Natural killer cell treated with Interleukin-12 subunit alpha and Interleukin-12 subunit beta and Interleukin-15 and Interleukin-18, amount 100 ng/mL, for 72 hours (primary cell): ENCODE measurements around the gene ARHGAP18. TPM values are rescaled to one million over a fixed set of nuclear protein-coding genes. Genes with fewer than 3 reads are reported as not detected.

ENCODE experiments used
- ATAC-seq, 2 donors: fragments of 150-1000 bp; cut with Tn5 transposase in 1 of 2; sonication (Bioruptor Pico), chemical (Tn5 transposase) in 1 of 2; 2 replicates each; pipeline ENCODE4 v1.10.0; 2021
- DNase-seq: peaks from one replicate; pipeline ENCODE4 v3.0.0; 2022; ENCODE audit warnings: low spot score
- H3K27ac Mint-ChIP-seq, 2 donors: 1 replicate in 1 of 2; 2 replicates in 1 of 2; pipeline ENCODE4 v1.8.0; 2022; ENCODE audit warnings: mixed read lengths in 2 of 2, mild to moderate bottlenecking in 1 of 2, moderate library complexity in 1 of 2
- H3K27me3 Mint-ChIP-seq, 2 donors: 1 replicate in 1 of 2; 2 replicates in 1 of 2; pipeline ENCODE4 v1.8.0; 2022; ENCODE audit warnings: mixed read lengths in 2 of 2
- H3K36me3 Mint-ChIP-seq: one replicate; pipeline ENCODE4 v1.8.0; 2022; ENCODE audit warnings: mixed read lengths
- H3K4me1 Mint-ChIP-seq, 2 donors: 1 replicate in 1 of 2; 2 replicates in 1 of 2; pipeline ENCODE4 v1.8.0; 2022; ENCODE audit warnings: low read depth in 2 of 2, mixed read lengths in 2 of 2, mild to moderate bottlenecking in 1 of 2
- H3K4me3 Mint-ChIP-seq: one replicate; pipeline ENCODE4 v1.8.0; 2022; ENCODE audit warnings: mixed read lengths
- H3K9me3 Mint-ChIP-seq: 2 replicates; pipeline ENCODE4 v1.8.0; 2022; ENCODE audit warnings: mixed read lengths
- total RNA-seq, 2 donors: library from RNA; stranded (reverse); gene quantifications; one replicate each; pipeline ENCODE4 v1.2.3, GENCODE V29; 2022

Gene ARHGAP18
- total RNA-seq, 2 donors from 2014 or later, result 10.4 to 14.3 TPM

DNA sequence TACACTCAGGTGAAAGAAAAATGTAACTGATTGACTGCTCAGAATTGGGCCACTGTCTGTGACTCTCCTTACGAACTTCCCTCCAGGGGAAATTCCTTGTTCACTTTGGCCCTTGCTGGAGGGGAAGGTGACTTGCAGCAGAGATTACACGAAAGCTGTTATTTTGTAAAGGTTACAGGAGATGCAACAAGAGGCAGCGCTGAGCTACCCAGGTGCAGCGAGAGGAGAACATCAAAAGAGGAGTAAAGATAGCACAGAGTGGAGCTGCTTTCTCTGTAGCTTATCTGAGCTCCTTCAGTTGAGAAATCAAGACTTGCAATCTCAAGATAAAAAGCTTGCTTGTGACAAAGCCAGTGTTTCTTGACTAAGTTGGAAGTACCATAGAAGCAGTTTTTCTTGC is 144.6 kb downstream of the ARHGAP18 start:
- Mint-ChIP-seq H3K36me3 (peaks cover 6% of the 10 kb centered on the region), H3K4me1 (no peaks in the 10 kb centered on the region), H3K9me3 (no peaks in the 10 kb centered on the region), H3K27me3 (peaks cover 0 to 4% of the 10 kb centered on the region in 2 donors), H3K27ac (no peak overlapping the region), H3K4me3 (no peak overlapping the region)
- DNase-seq (no peak), ATAC-seq (no peak)

- Mint-ChIP-seq H3K27me3 (peaks cover 0 to under 1% of the 10 kb centered on the region in 2 donors), H3K27ac (no peak overlapping the region), H3K9me3 (no peaks in the 10 kb centered on the region), H3K4me3 (no peak overlapping the region), H3K4me1 (no peaks in the 10 kb centered on the region), H3K36me3 (no peaks in the 10 kb centered on the region)
- ATAC-seq, result no peak
- DNase-seq, result no peak
Observed at GRCh38 chr6:129558248-129558647, 151.7 kb downstream of the ARHGAP18 start.

DNA sequence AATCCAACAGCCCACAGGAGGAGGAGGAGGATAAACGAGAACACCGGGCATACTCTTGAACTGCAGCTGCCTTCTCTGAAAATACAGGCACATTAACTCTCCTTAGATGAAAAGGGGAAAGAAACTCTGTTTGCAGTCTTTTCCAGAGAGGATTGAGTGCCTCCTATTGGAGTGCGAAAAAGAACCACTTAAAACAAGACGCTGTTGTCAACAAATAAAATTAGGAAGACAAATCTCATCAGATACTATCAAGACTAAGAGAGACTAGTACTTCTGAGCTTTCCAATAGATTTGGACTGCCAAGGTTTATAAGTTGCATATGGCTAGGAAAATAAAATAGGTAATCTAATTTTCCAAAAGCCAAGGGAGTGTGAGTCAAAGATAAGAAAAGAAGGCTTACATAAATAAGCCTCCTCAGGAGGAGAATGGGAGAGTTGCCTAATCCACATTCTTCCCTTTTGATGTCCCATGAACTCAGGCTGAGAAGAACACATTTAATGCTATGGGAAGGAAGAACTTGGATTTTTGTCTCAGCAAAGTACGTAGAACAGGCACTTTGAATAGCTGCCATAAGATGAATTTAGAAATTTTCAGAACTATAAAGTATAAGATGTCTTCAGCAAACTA is 154.7 kb downstream of the ARHGAP18 start:
- DNase-seq (no peak), ATAC-seq (no peak)
- Mint-ChIP-seq H3K9me3 (no peaks in the 10 kb centered on the region), H3K27ac (no peak overlapping the region), H3K4me3 (no peak overlapping the region), H3K27me3 (peaks cover 0 to 10% of the 10 kb centered on the region in 2 donors), H3K36me3 (no peaks in the 10 kb centered on the region), H3K4me1 (no peaks in the 10 kb centered on the region)

DNA sequence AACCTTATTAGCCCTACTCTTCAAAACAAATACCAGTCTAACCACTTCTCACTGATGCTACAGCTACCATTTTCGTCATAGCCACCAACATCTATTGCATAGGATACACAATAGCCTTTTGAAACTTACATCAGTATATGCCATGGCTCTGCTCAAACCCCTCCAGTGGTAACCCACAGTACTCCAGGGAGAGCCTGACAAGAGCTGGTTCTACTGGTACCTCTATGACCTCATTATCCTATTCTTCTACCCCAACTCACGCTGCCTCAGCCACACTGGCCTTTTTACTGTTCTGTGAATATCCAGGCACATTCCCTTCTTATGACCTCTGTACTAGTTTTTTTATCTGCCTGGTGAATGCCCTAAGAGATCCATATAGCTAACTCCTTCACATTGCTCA is 157.6 kb downstream of the ARHGAP18 start:
- peaks cover 0 to 10% of the 10 kb centered on the region in 2 donors for H3K27me3 Mint-ChIP-seq
- H3K27ac Mint-ChIP-seq, result no peak overlapping the region
- ATAC-seq, result no peak
- no peak for DNase-seq
- H3K4me3 Mint-ChIP-seq, result no peak overlapping the region
- no peaks in the 10 kb centered on the region for H3K4me1 Mint-ChIP-seq
- no peaks in the 10 kb centered on the region for H3K9me3 Mint-ChIP-seq
- no peaks in the 10 kb centered on the region for H3K36me3 Mint-ChIP-seq

DNA sequence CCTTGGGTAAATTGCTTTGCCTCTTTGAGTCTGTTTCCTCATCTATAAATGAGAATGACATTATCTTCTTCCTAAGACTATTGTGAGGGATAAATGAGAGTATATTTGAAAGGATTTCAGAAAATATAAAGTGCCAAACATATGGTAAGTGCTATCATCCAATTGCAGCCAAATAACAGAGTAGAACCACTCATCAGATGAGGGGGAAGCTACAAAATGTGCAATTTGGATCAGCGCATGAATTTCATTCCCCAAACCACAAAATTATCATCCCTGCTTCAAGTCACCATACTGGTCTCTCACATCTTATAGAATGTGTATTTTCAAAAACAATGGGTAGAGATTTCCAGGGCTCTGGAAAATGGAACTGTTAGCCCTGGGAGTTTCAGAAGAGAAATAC is 158.5 kb downstream of the ARHGAP18 start:
- Mint-ChIP-seq H3K4me3 (no peak overlapping the region), H3K27me3 (peaks cover 0 to 10% of the 10 kb centered on the region in 2 donors), H3K4me1 (no peaks in the 10 kb centered on the region), H3K27ac (no peak overlapping the region), H3K9me3 (no peaks in the 10 kb centered on the region), H3K36me3 (no peaks in the 10 kb centered on the region)
- no peak for ATAC-seq
- no peak for DNase-seq

- no peak for ATAC-seq
- H3K36me3 Mint-ChIP-seq, result no peaks in the 10 kb centered on the region
Observed at GRCh38 chr6:129546702-129547101, 163.3 kb downstream of the ARHGAP18 start.

GRCh38 chr6:129544892-129545612 is 164.9 kb downstream of the ARHGAP18 start:
- no peak for ATAC-seq
- H3K36me3 Mint-ChIP-seq, result no peaks in the 10 kb centered on the region
- no peaks in the 10 kb centered on the region for H3K4me1 Mint-ChIP-seq
- H3K9me3 Mint-ChIP-seq, result no peaks in the 10 kb centered on the region
- no peak overlapping the region for H3K4me3 Mint-ChIP-seq
- DNase-seq, result no peak
- H3K27me3 Mint-ChIP-seq, result peaks cover 0 to 4% of the 10 kb centered on the region in 2 donors
- H3K27ac Mint-ChIP-seq, result no peak overlapping the region

More at GRCh38 chr6:129546702-129547101, 163.3 kb downstream of the ARHGAP18 start:
- Mint-ChIP-seq H3K27ac (no peak overlapping the region), H3K27me3 (peaks cover 0 to 6% of the 10 kb centered on the region in 2 donors), H3K4me1 (no peaks in the 10 kb centered on the region), H3K4me3 (no peak overlapping the region), H3K9me3 (no peaks in the 10 kb centered on the region)
- no peak for DNase-seq

DNA sequence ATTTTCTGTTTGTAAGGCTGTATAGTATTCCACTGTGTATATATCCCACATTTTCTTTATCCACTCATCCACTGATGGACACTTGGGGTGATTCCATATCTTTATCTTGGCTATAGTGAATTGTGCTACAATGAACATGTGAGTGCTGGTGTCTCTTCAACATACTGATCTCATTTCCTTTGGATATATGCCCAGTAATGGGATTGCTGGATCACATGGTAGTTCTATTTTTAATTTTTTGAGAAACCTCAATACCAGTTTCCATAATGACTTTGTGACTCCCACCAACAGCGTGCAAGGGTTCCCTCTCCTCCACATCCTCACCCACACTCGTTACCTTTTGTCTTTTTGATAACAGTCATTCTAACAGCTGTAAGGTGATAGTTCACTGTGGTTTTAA is 166.0 kb downstream of the ARHGAP18 start:
- ATAC-seq (no peak), DNase-seq (no peak)
- Mint-ChIP-seq H3K27me3 (peaks cover 0 to 4% of the 10 kb centered on the region in 2 donors), H3K27ac (peak overlapping the region in 1 of 2 donors; percentile 8), H3K36me3 (no peaks in the 10 kb centered on the region), H3K4me3 (no peak overlapping the region), H3K9me3 (no peaks in the 10 kb centered on the region), H3K4me1 (no peaks in the 10 kb centered on the region)

DNA sequence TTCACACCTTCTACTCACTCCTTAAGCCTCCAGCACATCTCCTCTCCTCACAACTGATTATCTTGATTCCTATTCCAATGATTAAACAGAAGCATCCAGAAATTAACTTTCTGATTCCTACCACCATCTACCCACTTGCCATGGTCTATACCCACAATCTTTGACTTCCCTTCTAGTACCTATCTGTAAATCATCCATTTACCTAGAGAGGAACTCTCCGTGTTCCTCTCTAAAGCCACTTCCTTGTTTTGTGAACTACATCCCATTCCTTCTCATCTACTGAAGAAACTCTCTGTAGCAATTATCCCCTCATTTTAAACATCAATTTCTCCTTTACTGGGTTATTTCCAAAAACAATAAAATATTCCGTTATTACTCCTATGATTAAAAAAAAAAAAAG is 167.3 kb downstream of the ARHGAP18 start:
- Mint-ChIP-seq H3K4me1 (no peaks in the 10 kb centered on the region), H3K9me3 (no peaks in the 10 kb centered on the region), H3K27me3 (peaks cover 0 to 4% of the 10 kb centered on the region in 2 donors), H3K36me3 (no peaks in the 10 kb centered on the region), H3K27ac (no peak overlapping the region), H3K4me3 (no peak overlapping the region)
- no peak for ATAC-seq
- DNase-seq, result no peak

DNA sequence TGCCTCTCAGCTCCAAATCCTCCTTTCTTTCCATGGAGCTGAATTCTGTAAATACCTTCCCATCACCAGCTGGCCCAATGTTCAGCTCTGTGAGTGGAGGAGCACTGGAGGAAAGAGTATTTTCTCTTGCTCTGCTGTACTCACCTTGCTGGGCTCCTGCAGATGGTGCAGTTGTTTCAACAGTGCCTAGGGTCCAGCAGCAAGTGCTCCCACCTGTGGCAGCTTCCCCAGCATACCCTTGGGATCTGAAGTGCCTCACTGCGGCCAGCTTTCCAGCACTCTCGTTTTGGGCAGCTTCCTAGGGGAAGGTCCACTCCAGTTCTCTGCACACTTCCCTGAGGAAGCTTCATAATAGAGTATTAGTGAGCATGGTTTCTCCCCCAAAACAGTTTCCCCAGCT is 170.9 kb downstream of the ARHGAP18 start:
- no peak overlapping the region for H3K4me3 Mint-ChIP-seq

DNA sequence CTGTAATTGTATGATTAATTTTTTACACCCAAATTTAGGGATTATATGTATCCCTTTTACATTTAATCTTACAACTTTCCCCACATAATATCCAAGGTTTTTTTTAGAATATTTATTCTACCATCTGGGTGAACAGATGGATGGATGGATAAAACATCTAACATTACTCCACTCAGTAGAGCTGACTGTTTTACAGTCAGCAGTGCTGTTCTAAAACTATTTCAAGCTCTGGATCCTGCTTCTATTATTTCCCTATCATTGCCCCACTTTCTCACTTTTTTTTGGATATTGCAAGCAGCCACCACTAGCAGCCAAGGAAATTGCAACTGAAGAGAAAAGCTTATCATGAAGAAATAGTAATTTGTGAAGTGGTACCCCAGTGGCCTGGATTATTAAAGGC is 173.7 kb downstream of the ARHGAP18 start:
- Mint-ChIP-seq H3K4me3 (no peak overlapping the region), H3K27ac (no peak overlapping the region), H3K4me1 (no peaks in the 10 kb centered on the region), H3K27me3 (no peaks in the 10 kb centered on the region), H3K9me3 (no peaks in the 10 kb centered on the region), H3K36me3 (peaks cover 4% of the 10 kb centered on the region)
- DNase-seq (no peak), ATAC-seq (no peak)

More for the DNA sequence above, 170.9 kb downstream of the ARHGAP18 start:
- Mint-ChIP-seq H3K36me3 (peaks cover 2% of the 10 kb centered on the region), H3K4me1 (no peaks in the 10 kb centered on the region), H3K27me3 (peaks cover 0 to 4% of the 10 kb centered on the region in 2 donors), H3K9me3 (no peaks in the 10 kb centered on the region), H3K27ac (no peak overlapping the region)
- ATAC-seq, result peak in 1 of 2 donors; percentile 15
- no peak for DNase-seq

- Mint-ChIP-seq H3K9me3 (no peaks in the 10 kb centered on the region), H3K4me3 (no peak overlapping the region), H3K36me3 (peaks cover 4% of the 10 kb centered on the region), H3K27me3 (peaks cover 0 to 3% of the 10 kb centered on the region in 2 donors), H3K4me1 (no peaks in the 10 kb centered on the region), H3K27ac (no peak overlapping the region)
- ATAC-seq (no peak), DNase-seq (no peak)
Observed at GRCh38 chr6:129534926-129535325, 175.1 kb downstream of the ARHGAP18 start.
